ENCODE results near the gene C10orf90.

Gene C10orf90

DNA sequence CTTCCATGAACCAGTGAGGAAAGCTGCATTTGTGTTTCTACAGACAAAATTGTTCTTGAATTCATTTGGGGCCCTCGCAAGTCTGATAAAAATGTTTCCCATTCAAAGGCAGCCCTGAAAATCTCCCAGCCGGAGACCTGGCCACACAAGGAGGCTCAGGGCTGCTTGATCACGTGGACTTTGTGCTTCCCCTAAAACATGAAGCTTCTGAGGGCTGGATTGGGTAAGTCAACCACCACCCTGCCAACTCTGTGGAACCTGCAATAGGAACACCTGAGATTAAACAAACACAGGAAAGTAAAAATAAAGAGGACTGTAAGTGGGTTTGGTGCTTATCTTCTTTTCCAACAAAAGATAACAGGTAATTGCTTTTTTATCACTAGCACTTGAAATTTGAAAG is 133.8 kb downstream of the C10orf90 start:
- DNase-seq = no peak

GRCh38 chr10:126536148-126536547 is 134.3 kb downstream of the C10orf90 start:
- DNase-seq = no peak

- no peak for DNase-seq
Observed at GRCh38 chr10:126533644-126534043, 136.8 kb downstream of the C10orf90 start.

DNA sequence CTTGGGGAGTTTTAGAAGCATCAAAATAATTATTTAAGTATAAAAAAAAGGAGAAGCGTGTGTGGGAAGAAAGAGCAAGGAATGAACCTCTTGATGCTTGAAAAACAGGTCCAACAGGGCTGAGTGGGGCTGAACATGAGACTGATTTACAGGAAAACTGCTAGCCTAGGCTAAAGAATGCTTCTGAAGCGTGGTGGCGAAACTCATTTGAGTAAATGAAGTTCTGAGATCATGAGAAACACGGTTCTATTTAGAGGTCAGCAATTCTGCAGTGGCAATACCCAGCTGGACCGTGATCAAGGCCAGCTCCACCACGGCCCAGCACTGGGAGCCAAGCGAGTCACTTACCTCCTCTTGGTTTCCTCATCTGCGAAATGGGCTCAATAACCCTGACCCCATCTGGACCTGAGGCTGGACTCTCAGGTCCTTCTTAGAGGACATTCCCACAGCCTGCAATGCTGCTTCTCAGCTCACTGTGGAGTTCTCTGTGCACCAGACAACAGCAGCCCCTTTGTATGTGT is 142.1 kb downstream of the C10orf90 start:
- no peak for DNase-seq

- DNase-seq = no peak
Observed at GRCh38 chr10:126527645-126528314, 142.7 kb downstream of the C10orf90 start.

- no peak for DNase-seq
Observed at GRCh38 chr10:126525326-126525725, 145.2 kb downstream of the C10orf90 start.

GRCh38 chr10:126524526-126524925 is 146.0 kb downstream of the C10orf90 start:
- no peak for DNase-seq

DNA sequence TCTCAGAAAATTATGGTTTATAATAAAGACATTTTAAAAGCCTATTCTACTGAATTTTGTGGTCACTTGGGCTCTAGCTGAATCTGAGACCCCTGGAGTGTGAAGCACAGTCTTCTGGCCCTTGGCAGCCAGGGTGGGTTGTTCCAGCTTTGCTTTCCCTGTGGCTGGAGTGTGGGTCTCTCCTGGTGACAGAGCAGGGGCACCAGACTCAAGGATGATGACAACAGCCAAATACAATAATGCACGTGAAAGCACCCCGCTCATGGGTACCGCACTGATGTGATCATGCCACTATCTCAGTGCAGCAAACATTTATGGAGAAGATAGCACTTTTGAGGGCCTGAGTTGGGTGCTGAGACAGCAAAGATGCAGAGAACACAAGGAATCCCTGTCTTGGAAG is 147.4 kb downstream of the C10orf90 start:
- DNase-seq = no peak

- no peak for DNase-seq
Observed at GRCh38 chr10:126521399-126521798, 149.1 kb downstream of the C10orf90 start.

- DNase-seq = no peak
Observed at GRCh38 chr10:126520751-126521317, 149.7 kb downstream of the C10orf90 start.

DNA sequence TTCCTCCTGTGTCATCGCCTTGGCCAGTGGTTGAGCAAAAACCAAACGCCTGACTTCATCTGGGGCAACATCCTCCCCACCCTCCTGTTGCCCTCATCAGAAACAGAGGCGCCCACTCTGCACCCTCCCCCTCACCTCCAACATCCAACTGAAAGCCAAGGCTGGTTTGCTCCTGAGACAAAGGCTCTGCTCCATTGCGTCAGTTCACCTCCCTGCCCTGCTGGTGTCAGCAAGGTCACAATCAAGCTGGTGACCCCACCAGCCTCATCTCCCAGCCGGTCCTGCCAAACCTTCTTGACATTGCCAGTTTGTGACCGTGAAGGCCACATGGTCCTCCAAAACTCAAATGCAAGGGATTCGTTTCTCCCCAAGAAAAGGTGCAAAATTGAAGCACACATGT is 150.5 kb downstream of the C10orf90 start:
- DNase-seq = no peak

DNA sequence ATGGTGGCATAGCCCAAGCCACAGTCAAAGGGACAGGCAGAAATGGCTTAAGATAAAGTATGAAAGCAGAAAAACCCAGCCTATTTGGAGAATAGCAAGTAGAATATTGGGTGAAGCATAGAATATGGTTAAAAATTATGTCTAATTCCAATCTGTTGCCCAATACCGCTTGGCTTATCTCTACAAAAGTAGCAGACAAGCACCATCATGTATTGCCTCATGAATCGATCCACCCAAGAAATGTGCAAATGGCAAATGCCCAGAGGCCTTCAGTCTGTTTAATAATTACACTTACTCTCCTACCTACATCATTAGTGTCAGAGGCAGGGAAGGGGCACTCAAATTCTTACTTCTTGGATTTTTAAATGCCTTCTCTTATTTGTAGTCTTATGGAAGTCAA is 151.3 kb downstream of the C10orf90 start:
- no peak for DNase-seq

- DNase-seq = no peak
Observed at GRCh38 chr10:126518218-126519080, 152.0 kb downstream of the C10orf90 start.

DNA sequence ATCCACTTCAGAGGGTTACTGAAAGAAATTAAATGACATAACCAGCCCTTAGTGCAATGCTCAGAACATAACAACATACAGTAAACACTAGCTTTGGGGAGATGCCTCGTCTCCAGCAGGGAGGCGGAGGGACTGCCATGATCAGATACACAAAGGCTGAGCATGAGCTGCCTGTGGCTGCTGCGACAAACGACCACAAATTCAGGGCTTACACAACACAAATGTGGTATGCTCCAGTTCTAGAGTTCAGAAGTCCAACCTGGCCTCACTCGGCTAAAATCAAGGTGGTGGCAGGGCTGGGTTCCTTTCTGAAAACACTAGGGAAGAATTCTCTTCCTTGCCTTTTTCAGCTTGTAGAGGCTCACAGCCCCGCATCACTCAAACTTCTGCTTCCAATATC is 154.0 kb downstream of the C10orf90 start:
- DNase-seq = no peak

- no peak for DNase-seq
Observed at GRCh38 chr10:126511917-126512479, 158.5 kb downstream of the C10orf90 start.

- DNase-seq = no peak
Observed at GRCh38 chr10:126509182-126509581, 161.3 kb downstream of the C10orf90 start.

DNA sequence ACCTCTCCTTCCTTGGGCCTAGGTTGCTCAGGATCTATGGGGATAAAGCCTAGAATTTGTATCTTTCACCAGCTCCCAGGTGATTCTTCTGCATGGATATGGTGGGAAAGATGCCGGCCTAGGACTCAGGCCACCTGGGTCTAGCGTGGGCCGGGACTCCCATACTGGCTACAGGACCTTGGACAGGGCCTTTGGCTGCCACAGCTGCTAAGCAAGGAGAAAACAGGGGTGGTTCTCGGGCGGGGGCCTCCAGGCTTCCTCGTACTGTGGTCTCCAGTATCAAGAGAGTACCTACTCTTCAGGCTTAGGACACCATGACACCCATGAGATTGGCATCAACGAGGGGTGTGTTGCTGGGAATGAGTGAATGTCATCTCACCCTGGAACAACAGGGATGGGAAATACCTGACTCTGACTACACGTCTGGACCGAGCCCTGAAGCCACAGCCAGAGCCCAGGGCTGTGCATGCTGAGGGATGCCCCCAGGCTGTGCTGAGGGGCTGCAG is 161.9 kb downstream of the C10orf90 start:
- no peak for DNase-seq

- no peak for DNase-seq
Observed at GRCh38 chr10:126504761-126505112, 165.8 kb downstream of the C10orf90 start.

GRCh38 chr10:126504063-126504760 is 166.3 kb downstream of the C10orf90 start:
- DNase-seq = no peak

GRCh38 chr10:126503392-126504062 is 167.0 kb downstream of the C10orf90 start:
- no peak for DNase-seq

GRCh38 chr10:126502441-126502840 is 168.1 kb downstream of the C10orf90 start:
- DNase-seq = no peak

DNA sequence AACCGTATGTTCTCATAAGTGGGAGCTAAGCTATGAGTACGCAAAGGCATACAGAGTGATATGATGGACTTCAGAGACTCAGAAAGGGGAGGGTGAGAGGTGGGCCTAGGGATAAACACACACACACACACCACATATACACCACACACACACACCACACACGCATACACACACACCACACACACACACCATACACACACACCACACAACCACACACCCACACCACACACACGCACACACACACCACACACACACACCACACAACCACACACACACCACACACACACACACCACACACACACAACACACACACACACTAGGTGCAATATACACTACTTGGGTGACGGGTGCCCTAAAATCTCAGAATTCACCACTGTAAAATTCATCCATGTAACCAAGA is 168.7 kb downstream of the C10orf90 start:
- no peak for DNase-seq
